CD4-positive, alpha-beta T cell treated with Interleukin-12 subunit alpha and Interleukin-12 subunit beta, for 1 hour (primary cell): ENCODE measurements around the gene PRR4.

Experiments used
- DNase-seq: peaks from one replicate; pipeline ENCODE4 v3.0.0-alpha.2; 2020

The PRR4 gene, protein sequence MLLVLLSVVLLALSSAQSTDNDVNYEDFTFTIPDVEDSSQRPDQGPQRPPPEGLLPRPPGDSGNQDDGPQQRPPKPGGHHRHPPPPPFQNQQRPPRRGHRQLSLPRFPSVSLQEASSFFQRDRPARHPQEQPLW

GRCh38 chr12:10849425-10849878, at the start of gene PRR4:
Gene PRR4 (minus strand): TSS chr12:10849475. CDS start chr12:10849437, 38 bp downstream.
- DNase-seq, result peak; percentile 20

- no peak for DNase-seq
These were observed 47.6 kb upstream of the PRR4 start for GRCh38 chr12:10896854-10897253.

DNA sequence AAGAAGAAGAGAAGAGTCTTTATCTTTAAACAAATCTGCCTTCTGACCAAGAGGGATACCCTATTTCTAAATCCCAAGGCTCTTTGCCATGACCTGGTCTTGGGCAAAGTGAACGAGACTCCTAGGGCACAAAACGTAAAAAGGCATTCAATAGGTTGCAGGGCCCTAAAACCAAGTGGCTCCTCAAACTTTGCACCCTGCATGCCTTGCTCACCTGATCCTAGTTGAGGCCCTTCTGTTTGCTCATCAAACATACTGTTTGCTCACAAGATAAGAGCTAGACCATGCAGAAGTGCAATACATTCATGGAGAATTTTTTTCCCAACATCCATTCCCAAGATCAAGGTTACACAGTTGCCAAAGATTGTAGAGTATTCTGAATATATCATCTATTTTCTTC, 42.7 kb upstream of the PRR4 start:
- DNase-seq, result no peak

- DNase-seq, result no peak
These were observed 40.0 kb upstream of the PRR4 start for GRCh38 chr12:10889226-10889625.

DNA sequence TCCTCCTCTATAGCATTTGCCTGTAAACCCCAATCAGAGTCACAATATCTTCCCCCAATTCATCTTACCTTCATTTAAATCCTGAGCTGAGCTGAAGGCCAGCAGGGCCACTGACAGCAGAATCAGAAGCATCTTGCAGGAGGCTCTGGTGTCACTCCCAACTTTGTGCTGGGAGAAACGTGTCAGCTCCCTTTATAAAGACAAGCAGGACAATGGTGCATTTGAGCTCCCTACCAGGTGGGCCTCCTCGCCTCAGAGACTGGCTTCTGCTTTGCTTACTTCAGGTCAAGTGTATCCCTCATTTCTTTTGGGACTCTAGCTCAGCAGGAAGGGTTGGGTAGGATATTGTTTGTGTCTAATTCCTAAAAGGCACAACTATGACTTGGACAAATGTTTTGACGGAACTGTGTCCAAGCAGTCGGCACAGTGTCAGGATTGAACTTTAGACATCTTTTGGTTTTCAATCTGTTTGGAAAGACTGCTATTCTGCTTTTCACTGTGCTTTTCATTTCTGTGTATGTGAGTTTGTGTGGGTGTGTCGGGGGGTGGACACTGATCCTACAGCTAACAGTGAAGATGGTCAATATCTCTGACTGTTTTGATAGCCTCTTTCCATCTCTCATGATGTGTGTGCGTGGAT, 34.9 kb upstream of the PRR4 start, which contains the start of gene PRH1:
Gene PRH1 (minus strand): TSS at position 170 of the 640 bp plus-strand sequence. CDS start 38 bp downstream, at position 132.
- no peak for DNase-seq

- no peak for DNase-seq
These were observed 24.1 kb upstream of the PRR4 start for GRCh38 chr12:10873378-10873777.

- no peak for DNase-seq
These were observed 18.1 kb upstream of the PRR4 start for GRCh38 chr12:10867381-10867780.

GRCh38 chr12:10863512-10864218, 14.4 kb upstream of the PRR4 start:
- no peak for DNase-seq

DNA sequence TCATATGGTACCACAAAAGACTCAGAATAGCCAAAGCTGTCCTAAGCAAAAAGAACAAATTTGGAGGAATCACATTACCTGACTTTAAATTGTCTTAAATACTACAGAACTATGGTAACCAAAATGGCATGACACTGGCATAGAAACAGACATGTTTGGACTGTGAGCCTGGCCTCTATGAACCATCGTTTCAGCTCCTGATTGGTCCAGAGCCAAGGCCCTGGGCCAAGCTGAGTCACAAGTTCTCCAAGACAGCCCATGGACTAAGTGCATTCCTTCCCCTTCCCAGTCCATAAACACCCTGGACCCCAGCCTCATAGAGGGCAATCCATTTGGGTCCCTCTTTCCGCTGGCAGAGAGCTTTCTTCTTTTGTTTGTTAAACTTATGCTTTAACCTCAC, 12.1 kb upstream of the PRR4 start:
- no peak for DNase-seq

- no peak for DNase-seq
These were observed 6.5 kb upstream of the PRR4 start for GRCh38 chr12:10855807-10856206.

DNA sequence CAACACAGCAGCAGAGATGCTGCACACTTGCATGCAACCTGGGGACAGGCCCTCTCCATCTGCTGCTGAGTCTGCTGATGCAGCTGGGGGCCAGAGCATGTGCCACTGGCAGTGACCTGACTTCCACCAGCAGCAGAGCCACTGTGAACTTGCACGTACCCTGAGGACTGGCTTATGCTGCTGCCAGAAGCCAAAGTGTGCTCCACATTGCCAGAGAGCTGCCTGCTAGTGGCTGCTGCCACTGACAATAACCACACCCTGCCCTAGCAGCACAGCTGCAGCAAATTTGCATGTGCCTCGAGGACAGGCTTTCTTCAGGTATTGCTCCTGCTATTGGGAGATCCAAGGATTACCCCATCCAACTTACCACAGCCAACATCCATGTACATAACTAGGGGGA, 4.5 kb upstream of the PRR4 start:
- DNase-seq, result no peak

DNA sequence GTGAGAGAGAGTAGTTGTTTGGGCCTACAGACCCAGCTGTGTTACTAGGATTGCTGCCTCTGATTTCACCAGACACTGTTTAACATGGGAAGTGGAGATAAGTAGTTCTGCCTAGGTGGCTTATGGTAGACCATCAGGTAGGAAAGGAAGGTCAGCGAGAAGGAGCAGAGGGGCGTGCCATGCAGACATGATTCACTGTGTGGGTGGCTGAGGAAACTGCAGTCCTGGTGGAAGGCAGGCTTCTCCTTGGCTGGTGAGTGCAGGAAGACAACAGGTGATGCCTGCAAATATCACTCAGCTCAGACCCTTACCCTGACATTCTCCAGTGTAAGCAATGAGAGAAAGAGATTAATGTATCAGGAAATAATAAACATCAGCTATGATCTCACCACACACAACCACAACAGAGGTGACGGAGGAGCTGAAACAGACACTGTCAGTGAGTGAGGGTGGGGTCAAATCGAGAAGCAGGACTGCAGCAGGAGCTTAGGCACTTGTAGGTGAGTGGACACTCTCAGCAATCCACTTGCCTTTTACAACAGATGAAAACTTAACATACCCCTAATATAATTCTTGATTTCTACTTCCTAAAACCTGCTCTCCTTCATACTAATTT, 2.1 kb upstream of the PRR4 start:
- DNase-seq, result peak; percentile 2

DNA sequence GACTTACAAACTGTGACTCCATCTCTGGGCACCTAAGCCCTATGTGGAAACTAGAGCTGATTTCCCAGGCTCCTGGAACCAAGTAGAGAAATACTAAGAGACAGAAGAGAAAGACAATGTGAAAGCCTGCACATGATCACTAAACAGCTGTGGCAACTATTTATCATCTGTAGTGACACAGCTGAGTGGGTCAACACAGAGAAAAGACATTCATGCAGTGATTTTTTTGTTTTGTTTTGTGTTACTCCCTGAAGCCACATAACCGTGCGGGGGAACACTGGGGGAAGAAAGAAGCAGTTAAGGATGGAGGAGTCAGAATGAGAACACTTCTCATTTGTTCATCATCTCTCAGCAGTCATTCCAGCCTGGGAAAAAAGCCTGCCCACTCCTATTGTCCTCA, 1.5 kb downstream of the PRR4 start:
- no peak for DNase-seq

- no peak for DNase-seq
These were observed 6.4 kb downstream of the PRR4 start for GRCh38 chr12:10842862-10843261.

GRCh38 chr12:10838461-10838860, 10.8 kb downstream of the PRR4 start:
- no peak for DNase-seq

- DNase-seq, result no peak
These were observed 19.3 kb downstream of the PRR4 start for GRCh38 chr12:10829994-10830393.

- DNase-seq, result no peak
These were observed 23.0 kb downstream of the PRR4 start, which contains the start of gene TAS2R10 for GRCh38 chr12:10826258-10826657. Gene TAS2R10 (minus strand): TSS chr12:10826358. CDS start chr12:10826269, 89 bp downstream.

- DNase-seq, result no peak
These were observed 24.3 kb downstream of the PRR4 start for GRCh38 chr12:10824957-10825356.

- DNase-seq, result no peak
These were observed 37.3 kb downstream of the PRR4 start for GRCh38 chr12:10811883-10812536.

DNA sequence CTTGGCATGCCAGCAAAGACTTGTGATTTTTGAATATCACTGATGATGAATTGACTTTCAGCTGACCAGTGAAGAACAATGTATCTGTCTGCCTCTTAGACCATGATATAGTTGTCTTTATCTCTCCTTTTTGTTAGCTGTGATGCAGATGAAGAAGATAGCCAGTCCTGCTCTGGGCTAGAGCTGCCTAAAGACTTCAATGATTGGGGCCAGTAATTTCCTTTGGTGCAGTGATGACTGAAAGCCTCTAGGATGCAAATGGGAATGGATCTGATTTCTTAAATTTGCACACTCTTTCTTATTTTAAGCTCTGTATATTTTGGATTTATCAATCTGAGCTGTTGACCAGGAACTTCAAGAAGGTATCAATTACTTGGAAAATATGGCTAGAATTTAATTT, 39.2 kb downstream of the PRR4 start, which contains the start of gene TAS2R9:
Gene TAS2R9 (minus strand): TSS at position 101 of the 400 bp plus-strand sequence. CDS start 93 bp downstream, at position 8.
- no peak for DNase-seq

- no peak for DNase-seq
These were observed 42.1 kb downstream of the PRR4 start, which contains the start of gene TAS2R8 for GRCh38 chr12:10807186-10807585. Gene TAS2R8 (minus strand): TSS chr12:10807286. CDS start chr12:10806980, 306 bp downstream.

DNA sequence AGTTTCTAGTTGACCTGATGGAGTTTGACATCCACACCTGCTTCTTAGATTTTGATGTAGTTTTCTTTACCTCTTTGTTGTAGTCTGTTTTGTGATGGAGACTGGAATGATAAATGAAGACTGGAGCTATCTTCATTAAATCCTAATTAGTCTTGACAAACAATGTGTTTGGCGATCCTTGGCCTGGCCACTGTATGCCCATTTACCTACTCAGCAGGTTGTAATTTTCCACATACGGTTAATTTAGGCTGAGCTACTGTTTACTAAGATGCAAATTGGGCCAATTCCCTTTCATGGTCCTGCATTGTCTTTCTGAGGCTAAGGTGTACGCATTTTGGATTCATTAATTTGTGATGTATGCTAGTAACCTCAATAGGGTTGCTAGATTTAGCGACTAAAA, 46.7 kb downstream of the PRR4 start, which contains the start of gene TAS2R7:
Gene TAS2R7 (minus strand): TSS at position 41 of the 400 bp plus-strand sequence. CDS start 57 bp downstream, outside the sequence.
- no peak for DNase-seq

DNA sequence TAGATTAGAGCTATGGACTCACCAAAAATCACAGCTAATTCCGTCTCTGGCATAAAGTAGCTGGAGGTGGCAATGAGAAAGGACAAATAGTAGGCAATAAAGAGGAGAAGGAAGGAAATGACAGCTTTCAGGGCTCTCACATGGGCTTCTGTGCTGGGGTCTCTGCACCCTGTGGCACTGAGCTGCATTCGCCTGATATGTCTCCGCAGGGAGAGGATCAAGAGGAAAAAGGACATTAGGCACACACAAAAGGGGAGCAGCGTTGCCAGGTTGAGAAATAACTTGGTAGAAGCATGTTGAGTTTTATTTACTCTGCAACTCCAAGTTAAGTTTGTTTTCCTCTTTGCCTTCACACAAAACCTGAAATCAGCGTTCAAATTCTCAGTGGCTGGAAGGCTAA, 47.5 kb downstream of the PRR4 start:
- no peak for DNase-seq
